Vagina (tissue), 2 donors: ENCODE data around the gene SLC2A1.

Experiments
- POLR2A ChIP-seq, 2 donors: fragments of 450-650 bp; IDR thresholded peaks; one replicate each; pipeline ENCODE4 v1.6.1; 2017; ENCODE audit warnings: antibody characterized with exemption in 2 of 2, mild to moderate bottlenecking in 2 of 2, moderate library complexity in 2 of 2
- POLR2AphosphoS5 ChIP-seq, 2 donors: sonication (generic); formaldehyde crosslinking; IDR thresholded peaks; one replicate each; pipeline ENCODE4 v1.9.0; 2017; ENCODE audit warnings: antibody characterized with exemption in 2 of 2, mild to moderate bottlenecking in 2 of 2, low read depth in 1 of 2; ENCODE audit not compliant: insufficient read depth in 1 of 2
- TF ChIP-seq, protein P1 (sequence below), 3 experiments: fragments of 450-650 bp in 2 of 3; fragments of 200-600 bp in 1 of 3; sonication (generic) in 1 of 3; IDR thresholded peaks; one replicate each; pipeline ENCODE4 v1.5.1; 2017 to 2019; ENCODE audit warnings: antibody characterized with exemption in 3 of 3, mild to moderate bottlenecking in 2 of 3, moderate library complexity in 2 of 3

DNA sequence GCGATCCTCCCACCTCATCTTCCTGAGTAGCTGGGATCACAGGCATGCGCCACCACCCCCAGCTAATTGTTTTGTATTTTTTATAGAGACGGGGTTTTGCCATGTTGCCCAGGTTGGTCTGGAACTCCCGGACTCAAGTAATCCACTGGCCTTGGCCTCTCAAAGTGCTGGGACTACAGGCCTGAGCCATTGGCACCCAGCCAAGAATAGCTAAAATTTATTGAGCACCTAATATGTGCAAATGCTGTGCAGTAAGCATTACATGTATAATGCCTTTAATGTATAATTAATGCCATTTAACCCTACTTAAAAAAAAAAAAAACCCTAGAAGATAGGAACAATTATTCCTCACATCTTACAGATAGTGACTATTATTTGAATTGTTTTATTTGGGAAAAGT lies 69.4 kb downstream of the SLC2A1 start:
- TF ChIP-seq POLR2A (IDR thresholded peaks at IDR 0.05) (no peak), POLR2AphosphoS5 (IDR thresholded peaks at IDR 0.05; ENCODE audit: insufficient read depth in 1 of 2, low read depth in 1 of 2) (no peak)
- TF ChIP-seq, protein P1, sequence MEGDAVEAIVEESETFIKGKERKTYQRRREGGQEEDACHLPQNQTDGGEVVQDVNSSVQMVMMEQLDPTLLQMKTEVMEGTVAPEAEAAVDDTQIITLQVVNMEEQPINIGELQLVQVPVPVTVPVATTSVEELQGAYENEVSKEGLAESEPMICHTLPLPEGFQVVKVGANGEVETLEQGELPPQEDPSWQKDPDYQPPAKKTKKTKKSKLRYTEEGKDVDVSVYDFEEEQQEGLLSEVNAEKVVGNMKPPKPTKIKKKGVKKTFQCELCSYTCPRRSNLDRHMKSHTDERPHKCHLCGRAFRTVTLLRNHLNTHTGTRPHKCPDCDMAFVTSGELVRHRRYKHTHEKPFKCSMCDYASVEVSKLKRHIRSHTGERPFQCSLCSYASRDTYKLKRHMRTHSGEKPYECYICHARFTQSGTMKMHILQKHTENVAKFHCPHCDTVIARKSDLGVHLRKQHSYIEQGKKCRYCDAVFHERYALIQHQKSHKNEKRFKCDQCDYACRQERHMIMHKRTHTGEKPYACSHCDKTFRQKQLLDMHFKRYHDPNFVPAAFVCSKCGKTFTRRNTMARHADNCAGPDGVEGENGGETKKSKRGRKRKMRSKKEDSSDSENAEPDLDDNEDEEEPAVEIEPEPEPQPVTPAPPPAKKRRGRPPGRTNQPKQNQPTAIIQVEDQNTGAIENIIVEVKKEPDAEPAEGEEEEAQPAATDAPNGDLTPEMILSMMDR (IDR thresholded peaks at IDR 0.05), result no peak
